Bone marrow (tissue), 2 donors: Measurements from ENCODE around the gene NOD2.
A peak's percentile ranks its signal among the peaks of the same experiment; 100 is the strongest.

ENCODE experiments used
- DNase-seq, 2 donors: peaks; one replicate each; lab custom pipeline; 2025; lab: John Stamatoyannopoulos, UW

The NOD2 gene

DNA sequence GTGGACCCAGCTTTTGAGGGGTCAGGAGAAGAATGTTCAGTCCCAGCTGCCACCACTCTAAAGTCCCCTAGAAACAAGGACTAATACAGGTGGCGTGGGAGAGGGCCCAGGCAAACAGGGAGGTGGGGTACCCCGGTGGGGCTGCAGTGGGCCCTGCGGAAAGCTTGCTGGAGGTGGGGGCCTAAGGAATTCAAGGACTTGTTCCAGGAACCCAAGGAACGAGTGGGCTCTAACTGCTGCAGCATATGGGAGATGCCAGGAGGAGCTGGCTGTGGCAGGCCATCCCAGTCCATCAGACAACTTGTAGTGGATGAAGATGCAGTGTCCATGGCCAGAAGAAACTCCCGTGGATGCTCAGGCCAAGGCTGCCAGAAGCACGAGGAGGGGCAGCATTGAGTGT lies 22.9 kb upstream of the NOD2 start:
- DNase-seq, result no peak

GRCh38 chr16:50671644-50672260 lies 21.7 kb upstream of the NOD2 start:
- DNase-seq, result peak; percentile 7 to 42

DNA sequence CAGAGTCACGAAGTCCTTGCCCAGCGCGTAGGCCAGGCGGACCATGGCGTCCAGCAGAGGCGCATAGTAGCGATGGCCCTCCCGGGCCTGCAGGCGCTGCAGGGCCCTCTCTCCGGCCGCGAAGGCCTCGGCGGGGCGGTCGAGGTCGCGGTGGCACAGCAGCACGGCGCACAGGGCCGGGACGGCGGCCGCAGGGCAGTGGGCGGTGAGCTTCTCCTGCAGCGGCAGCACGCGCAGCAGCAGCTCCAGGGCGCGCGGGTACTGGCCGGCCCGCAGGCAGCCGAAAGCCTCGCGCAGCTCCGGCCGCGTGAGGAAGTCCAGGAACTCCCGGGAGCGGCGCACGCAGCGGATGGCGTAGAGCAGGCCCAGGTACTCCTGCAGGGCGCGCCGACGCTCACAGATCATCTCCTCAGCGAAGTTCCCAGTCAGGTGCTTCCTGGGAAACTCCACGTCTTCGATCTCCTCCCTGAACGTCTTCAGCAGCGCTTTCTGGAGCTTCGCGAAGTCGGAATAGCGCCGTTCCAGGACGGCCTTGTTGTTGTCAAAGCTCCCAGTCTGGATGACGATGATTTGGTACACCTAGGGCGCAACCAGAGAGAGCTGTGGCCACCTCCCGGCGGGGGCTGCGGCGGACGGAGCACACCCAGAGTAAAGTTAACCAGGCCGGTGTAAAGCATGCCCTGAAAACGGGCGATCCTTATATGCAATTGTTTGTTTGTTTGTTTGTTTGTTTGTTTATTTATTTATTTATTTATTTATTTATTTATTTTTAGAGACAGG lies 19.7 kb upstream of the NOD2 start:
- DNase-seq, result no peak

- DNase-seq, result no peak
Observed at GRCh38 chr16:50674831-50675230, 18.6 kb upstream of the NOD2 start.

- no peak for DNase-seq
Observed at GRCh38 chr16:50675686-50676610, 17.5 kb upstream of the NOD2 start.

GRCh38 chr16:50676684-50677225 lies 16.7 kb upstream of the NOD2 start:
- no peak for DNase-seq

DNA sequence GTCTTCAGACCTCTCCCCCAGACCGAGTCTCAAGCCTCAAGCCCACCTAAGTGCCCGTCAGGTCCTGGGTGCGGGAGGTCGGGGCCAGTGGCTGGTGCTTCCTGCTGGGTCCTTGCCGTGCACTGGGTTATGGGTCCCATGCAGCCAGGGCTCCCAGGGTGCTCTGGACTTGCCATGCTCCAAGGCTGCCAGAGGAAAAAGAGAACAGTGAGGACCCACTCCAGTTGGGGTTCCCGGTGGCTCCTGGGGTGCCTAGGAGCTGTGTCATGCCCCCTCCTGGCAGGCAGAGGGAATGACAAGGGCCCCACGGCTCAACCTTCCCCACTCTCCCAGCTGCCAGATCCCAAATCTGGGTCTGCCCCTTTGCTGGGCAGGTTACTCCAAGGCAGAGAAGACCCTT lies 16.1 kb upstream of the NOD2 start:
- no peak for DNase-seq

- DNase-seq, result no peak
Observed at GRCh38 chr16:50678531-50678930, 14.9 kb upstream of the NOD2 start.

DNA sequence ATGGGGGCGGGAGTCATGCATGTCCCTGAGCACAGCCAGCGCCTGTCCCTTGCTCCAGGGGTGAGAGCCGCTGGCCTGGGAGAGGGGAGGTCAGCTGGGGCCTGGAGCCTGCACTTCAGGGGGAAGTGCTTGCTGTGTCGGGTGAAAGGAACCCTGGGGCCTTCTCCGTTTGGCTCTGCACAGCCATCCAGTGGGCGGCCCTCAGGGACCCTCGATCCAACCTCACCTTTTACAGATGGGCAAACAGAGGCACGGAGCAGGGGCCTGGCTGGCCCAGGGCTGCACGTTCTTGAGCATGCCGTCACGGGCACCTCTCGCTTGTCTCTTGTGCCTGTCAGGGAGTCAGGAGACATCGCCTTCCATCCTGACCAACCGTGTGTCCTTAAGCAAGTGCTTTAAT lies 14.1 kb upstream of the NOD2 start:
- no peak for DNase-seq

DNA sequence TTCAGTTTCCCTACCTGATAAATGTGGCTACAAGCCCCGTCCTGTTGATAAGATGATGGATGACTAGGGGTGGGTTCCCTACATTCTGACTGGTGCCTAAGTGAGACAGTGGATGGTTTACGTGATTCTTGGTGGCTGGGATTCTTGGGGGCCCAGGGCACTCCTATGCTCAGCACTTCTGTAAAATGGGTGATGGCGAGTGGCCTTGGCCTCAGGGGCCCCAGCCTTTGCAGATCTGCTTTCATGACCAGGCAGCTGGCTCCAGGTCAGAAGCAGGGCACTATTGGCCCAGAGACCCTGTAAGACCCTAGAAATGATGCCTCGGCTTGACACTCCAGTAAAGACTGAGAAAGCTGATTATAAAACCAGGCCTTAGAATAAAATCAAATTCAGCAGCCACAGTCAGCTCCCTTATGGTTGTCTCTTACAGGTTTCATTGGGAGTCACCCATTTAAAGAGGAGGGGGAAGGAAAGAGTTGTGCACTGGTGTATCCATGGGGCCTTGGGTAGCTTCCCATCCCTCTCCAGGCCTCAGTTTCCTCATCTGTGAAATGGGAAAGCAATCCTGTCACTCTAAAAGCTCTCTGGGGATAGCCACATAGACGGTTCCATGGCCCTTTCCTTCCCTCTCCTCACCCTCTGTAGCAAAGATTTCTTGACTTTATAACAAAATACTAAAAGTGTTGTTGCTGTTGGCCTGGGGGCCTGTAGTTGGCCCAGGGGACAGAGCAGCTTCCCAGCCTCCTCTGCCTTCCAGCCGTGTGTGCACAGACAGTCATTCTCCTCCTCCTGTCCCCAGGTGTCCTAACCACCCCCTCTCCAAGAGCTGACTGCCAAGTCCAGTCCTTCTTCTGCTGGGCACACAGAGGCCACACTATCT lies 13.5 kb upstream of the NOD2 start:
- no peak for DNase-seq

DNA sequence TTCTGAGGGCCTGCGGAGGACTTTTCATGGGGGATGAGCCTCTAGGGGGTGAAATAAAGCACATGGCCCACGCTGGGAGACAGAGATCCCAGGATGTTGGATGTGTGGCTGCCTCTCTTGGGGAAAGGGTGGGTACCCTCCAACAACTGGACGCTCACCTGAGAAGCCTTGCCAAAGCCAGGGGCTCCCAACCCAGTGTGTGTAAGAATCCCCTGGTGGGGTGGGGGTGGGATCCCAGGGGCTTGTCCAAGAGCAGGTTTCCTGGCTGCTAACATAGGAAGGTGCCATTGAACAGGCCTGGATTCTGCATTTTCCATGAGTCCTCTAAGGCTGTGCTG lies 12.9 kb upstream of the NOD2 start:
- no peak for DNase-seq

GRCh38 chr16:50681021-50681885 lies 12.2 kb upstream of the NOD2 start, which contains the start of gene SNX20:
TSS of gene SNX20 (minus strand) at chr16:50681312. CDS start at chr16:50677526, 3,786 bp downstream.
- DNase-seq, result peak; percentile 20 to 68

GRCh38 chr16:50683689-50684374 lies 9.6 kb upstream of the NOD2 start:
- peak; percentile 46 to 80 for DNase-seq

DNA sequence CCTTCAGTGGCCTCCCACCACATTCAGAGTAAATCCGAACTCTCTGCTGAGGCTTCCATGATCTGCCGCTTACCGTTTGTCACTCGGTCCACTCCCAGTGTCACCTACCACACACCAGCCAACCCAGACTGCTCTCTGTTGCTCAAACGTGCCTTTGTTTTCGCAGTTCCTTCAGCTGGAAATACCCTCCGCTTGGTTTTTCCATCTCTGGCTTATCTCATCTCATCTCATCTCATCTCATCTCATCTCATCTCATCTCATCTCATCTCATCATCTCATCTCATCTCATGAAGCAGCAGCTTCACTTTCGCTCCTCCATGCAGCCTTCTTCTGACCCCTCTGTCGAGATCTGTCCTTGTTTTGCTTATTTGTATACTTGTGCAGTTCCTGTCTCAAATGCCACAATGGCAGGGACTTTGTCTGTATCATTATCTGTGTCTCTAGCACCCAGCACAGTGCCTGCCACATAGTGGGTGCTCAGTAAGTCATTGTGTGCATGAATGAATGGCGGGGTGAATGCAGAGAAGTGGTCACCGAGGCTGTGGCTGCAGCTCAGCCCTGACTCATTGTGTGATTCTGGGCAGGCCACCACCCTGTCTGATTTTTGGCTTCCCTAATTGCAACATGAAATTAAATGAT lies 8.5 kb upstream of the NOD2 start:
- DNase-seq, result no peak

DNA sequence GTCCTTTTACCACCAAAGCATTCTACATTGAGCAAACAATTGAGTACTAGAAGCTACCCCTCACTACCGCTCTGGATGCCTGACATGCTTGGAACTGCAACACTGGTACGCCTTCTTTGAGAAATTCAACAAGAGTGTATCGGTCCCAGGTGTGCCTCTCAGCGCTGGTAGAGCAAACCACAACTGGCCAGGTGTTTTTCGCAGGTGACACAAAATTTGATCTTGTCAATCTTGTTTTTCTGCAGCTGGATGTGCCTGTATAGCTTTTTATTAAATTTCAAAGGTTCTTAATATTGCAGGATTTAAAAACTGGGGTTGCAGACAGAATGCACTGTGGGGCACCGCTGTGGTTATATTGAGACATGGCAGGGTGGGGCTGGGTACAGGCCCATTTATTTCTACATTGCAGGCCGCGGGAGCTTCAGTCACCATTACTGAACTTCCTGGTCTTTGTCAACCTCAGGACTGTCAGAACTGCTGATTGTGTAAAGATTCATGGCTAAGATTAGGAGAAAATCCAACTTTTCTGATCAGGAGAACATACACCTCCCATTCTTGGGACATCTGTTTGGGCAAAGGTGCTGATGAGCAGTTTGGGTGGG lies 7.8 kb upstream of the NOD2 start:
- DNase-seq, result peak in 1 of 2 donors; percentile 43

DNA sequence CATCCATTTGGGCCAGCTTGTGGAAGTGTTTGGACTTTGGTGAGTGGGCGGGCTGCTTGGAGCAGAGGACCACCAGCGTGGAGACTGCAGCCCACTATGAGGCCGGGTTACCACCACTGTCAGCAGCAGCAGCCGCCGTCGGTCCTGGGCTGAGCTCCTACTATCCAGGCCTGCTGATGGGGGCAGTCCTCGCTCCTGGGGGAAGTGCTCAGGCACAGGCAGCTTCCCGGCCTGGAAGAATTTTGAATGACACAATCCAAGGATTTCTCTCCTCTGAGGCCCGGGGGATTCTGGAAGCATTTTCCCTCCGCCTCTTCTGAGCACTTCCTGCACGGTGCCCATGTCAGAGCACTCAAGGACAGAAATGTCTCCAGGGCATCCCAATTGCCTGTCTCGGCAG lies 5.3 kb upstream of the NOD2 start:
- DNase-seq, result no peak

DNA sequence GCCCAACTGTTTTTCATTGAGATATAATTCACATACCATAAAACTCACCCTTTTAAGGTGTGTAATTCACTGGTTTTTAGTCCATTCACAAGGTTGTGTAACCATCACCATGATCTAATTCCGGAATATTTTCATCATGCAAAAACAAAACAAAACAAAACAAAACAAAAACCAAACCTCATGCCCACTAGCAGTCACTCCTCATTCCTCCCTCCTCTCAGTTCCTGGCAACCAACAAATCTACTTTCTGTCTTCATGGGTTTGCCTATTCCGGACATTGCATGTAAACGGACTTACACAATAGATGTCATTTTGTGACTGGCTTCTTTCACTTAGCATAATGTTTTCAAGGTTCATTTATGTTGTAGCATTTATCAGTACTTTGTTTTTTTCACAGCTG lies 4.5 kb upstream of the NOD2 start:
- DNase-seq, result no peak

DNA sequence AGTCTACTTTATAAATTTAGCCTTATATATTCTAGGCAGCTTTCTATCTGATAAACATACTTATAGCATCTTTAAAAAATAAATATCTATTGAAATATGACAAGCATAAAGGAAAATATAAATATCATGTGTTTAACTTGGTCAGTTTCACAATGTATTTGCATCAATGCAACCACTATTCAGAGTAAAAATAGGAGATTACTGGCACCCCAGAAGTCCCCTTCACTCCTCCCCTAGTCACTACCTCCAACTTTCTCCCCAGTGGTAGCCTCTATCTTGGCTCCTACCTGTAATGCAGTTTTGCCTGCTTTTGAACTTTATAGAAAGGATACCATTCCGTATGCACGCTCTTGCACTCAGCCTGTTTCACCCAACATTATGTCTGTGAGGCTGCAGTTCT lies 3.2 kb upstream of the NOD2 start:
- no peak for DNase-seq

DNA sequence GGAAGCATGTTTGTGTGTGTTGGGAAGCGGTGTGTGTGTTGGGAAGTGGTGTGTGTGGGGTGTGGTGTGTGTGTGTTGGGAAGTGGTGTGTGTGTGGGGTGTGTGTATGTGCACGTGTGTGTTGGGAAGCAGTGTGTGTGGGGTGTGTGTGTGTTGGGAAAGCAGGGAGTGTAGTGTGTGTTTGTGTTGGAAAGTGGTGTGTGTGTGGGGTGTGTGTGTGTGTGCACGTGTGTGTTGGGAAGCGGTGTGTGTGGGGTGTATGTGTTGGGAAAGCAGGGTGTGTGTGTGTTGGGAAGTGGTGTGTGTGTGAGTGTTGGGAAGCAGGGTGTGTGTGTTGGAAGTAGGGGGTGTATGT lies 785 bp upstream of the NOD2 start:
- DNase-seq, result no peak
